Left lung (tissue), 10 donors: ENCODE data around the gene MGRN1. TPM values are rescaled to one million over a fixed set of nuclear protein-coding genes. Genes with fewer than 3 reads are reported as not detected.

Source experiments
- ATAC-seq: fragments of 200-7000 bp; cut with Tn5 transposase; one replicate; pipeline ENCODE4 v1.9.1; 2020; ENCODE audit warnings: moderate library complexity
- DNase-seq, 4 donors: peaks; one replicate each; pipeline ENCODE4 v3.0.0-alpha.2; 2013 to 2020
- H3K27ac ChIP-seq, 2 donors: fragments of 200-600 bp; sonication (generic) in 1 of 2; one replicate each; pipeline versions ENCODE4 v1.5.0 to v1.8.0; 2020 to 2021
- H3K27me3 ChIP-seq, 2 donors: fragments of 200-600 bp; sonication (generic) in 1 of 2; one replicate each; pipeline versions ENCODE4 v1.5.0 to v1.8.0; 2020 to 2021
- H3K36me3 ChIP-seq, 2 donors: fragments of 200-600 bp; sonication (generic) in 1 of 2; one replicate each; pipeline versions ENCODE4 v1.5.0 to v1.8.0; 2020 to 2021
- H3K4me1 ChIP-seq, 2 donors: fragments of 200-600 bp; one replicate each; pipeline ENCODE4 v1.8.0; 2021
- H3K4me3 ChIP-seq, 2 donors: fragments of 200-600 bp; sonication (generic) in 1 of 2; one replicate each; pipeline versions ENCODE4 v1.5.0 to v1.8.0; 2020 to 2021; ENCODE audit warnings: mild to moderate bottlenecking in 1 of 2
- H3K9me3 ChIP-seq, 2 donors: fragments of 200-600 bp; sonication (generic) in 1 of 2; one replicate each; pipeline versions ENCODE4 v1.5.0 to v1.8.0; 2020 to 2021
- CTCF ChIP-seq, 2 donors: fragments of 200-600 bp; sonication (generic) in 1 of 2; IDR thresholded peaks; one replicate each; pipeline versions ENCODE4 v1.5.0 to v1.8.0; 2021; ENCODE audit warnings: antibody characterized with exemption in 2 of 2
- intact Hi-C, 2 donors: fragments of 100-400 bp; cut with DNase I; formaldehyde crosslinking; loops; one replicate each; pipeline versions ENCODE4 v1.11.2 to v1.14.2; 2022
- polyA plus RNA-seq, 6 donors: library from polyadenylated mRNA; unstranded; fragments of 120-200 nt; gene quantifications; one replicate each; pipeline ENCODE4 v1.2.1, GENCODE V29; 2013; ENCODE audit not compliant: insufficient read length in 6 of 6
- total RNA-seq, 2 donors: library from RNA; stranded (reverse); fragmentation: NEBNext Ultra II Directional; extraction: Animal tissue kit (Norgen Biotek cat#: 25700); gene quantifications; one replicate each; pipeline ENCODE4 v1.2.1, GENCODE V29; 2021
- donor health status: DM: no; HTN: yes; CAD: no.
- donor health status: DM: no; HTN: no; CAD: no.

The MGRN1 gene
- total and polyA plus RNA-seq, 8 donors = 56.9 to 98.1 (median 69.4) TPM

DNA sequence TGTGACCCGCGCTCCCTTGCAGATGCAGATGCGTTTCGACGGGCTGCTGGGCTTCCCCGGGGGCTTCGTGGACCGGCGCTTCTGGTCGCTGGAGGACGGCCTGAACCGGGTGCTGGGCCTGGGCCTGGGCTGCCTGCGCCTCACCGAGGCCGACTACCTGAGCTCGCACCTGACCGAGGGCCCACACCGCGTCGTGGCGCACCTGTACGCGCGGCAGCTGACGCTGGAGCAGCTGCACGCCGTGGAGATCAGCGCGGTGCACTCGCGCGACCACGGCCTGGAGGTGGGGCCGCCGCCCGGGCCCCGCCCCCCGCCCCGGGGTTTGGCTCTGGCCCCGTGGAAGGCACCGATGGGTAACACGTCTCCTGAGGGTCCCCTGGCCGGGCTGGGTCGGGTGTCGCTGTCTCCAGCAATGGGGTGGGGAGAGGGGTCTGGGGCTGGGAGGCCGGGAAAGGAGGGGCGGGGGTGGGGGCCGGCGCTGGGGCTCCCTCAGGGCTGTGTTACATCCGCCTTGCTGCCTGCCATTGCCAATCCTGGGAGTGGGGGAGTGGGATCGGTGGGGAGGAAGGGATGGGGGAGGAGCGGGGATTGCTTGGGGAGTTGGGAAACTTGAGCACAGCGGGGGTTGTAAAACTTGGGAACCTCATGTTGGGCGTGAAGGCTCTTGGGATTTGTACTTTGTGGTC, 69.5 kb downstream of the MGRN1 start:
- peaks cover 12 to 39% of the 10 kb centered on the region in 2 donors for H3K4me1 ChIP-seq
- no peak for TF ChIP-seq CTCF (IDR thresholded peaks at IDR 0.05)
- intact Hi-C loops = no loop called here
- no peaks in the 10 kb centered on the region for H3K9me3 ChIP-seq
- peak overlapping the region; percentile 65 to 86 for H3K27ac ChIP-seq
- H3K4me3 ChIP-seq = peak overlapping the region; percentile 89 to 99
- ATAC-seq = peak; percentile 36
- DNase-seq = peak in 3 of 4 donors; percentile 10 to 85 (median 63)
- H3K36me3 ChIP-seq = peaks cover 0 to 58% of the 10 kb centered on the region in 2 donors
- no peaks in the 10 kb centered on the region for H3K27me3 ChIP-seq

DNA sequence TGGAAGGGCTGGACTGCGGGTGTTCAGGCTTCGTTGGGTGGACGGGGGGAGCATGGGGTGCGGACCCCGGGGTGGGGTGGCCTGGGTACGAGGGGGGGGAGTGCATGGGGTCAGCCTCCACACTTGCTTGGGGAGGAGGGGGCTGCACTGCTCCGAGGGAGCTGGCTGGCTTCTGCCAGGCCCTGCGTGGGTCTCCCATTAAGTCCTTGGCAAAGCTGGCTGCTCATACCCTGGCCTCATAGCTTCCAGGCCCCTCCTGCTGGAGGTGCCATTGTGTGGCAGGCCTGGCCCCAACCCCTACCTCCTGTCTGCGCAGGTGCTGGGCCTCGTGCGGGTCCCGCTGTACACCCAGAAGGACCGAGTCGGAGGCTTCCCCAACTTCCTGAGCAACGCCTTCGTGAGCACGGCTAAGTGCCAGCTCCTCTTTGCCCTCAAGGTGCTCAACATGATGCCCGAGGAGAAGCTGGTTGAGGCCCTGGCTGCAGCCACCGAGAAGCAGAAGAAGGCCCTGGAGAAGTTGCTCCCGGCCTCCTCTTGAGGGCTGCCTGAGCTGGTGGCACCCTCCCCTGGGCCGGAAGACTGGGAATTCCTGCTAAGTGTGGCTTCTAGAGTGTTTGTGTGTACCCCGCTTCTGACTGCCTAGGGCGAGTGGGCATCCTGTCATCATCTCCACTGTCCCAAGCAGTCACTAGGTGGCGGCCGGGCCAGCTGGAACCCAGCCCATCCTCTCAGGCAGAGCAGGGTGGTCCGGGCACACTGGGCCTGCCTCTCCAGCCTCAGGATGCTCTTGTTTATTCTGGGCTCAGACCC, 70.2 kb downstream of the MGRN1 start:
- intact Hi-C loops = no loop called here
- peaks cover 12 to 37% of the 10 kb centered on the region in 2 donors for H3K4me1 ChIP-seq
- H3K36me3 ChIP-seq = peaks cover 0 to 58% of the 10 kb centered on the region in 2 donors
- ATAC-seq = no peak
- no peak for DNase-seq
- peak overlapping the region; percentile 89 to 99 for H3K4me3 ChIP-seq
- peak overlapping the region in 1 of 2 donors; percentile 8 for H3K27ac ChIP-seq
- H3K27me3 ChIP-seq = no peaks in the 10 kb centered on the region
- no peaks in the 10 kb centered on the region for H3K9me3 ChIP-seq
- no peak for TF ChIP-seq CTCF (IDR thresholded peaks at IDR 0.05)

DNA sequence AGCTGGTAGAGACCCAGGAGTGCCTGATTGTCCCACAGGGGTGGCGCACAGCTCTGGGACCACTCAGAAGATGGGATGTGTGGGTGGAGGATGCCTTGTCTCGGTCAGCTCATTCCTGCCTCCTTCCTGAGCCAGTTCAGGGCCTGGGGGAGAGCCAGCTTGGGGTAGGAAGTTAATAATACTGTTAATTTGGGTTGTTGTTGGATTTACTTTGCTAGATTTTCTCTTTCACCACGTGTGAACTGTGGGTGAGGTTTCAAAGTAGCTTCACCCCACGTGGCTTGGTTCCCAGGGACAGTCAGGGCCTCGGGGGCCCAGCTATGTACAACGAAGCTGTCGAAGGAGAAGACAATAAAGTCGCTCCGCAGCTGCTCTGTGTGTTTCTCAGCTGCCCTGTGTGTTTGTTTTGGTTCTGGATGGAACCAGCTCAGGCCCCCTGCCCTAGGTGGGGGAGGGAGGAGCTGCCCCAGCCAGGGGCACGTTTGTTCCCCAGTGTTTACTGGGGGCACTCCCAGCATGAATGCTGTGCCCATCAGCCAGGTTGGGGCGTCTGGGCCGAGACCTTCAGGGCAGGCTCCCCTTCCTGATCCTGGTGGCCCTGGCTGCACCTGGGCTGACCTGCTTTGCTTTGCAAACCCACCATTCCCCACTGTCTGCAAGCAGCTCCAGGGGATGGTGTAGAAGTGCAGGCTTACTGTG, 71.0 kb downstream of the MGRN1 start:
- H3K27ac ChIP-seq = no peak overlapping the region
- H3K36me3 ChIP-seq = peaks cover 0 to 60% of the 10 kb centered on the region in 2 donors
- no peak for DNase-seq
- intact Hi-C loops = no loop called here
- H3K4me3 ChIP-seq = peak overlapping the region in 1 of 2 donors; percentile 99
- no peak for TF ChIP-seq CTCF (IDR thresholded peaks at IDR 0.05)
- ATAC-seq = no peak
- H3K9me3 ChIP-seq = no peaks in the 10 kb centered on the region
- H3K4me1 ChIP-seq = peaks cover 12 to 30% of the 10 kb centered on the region in 2 donors
- no peaks in the 10 kb centered on the region for H3K27me3 ChIP-seq

DNA sequence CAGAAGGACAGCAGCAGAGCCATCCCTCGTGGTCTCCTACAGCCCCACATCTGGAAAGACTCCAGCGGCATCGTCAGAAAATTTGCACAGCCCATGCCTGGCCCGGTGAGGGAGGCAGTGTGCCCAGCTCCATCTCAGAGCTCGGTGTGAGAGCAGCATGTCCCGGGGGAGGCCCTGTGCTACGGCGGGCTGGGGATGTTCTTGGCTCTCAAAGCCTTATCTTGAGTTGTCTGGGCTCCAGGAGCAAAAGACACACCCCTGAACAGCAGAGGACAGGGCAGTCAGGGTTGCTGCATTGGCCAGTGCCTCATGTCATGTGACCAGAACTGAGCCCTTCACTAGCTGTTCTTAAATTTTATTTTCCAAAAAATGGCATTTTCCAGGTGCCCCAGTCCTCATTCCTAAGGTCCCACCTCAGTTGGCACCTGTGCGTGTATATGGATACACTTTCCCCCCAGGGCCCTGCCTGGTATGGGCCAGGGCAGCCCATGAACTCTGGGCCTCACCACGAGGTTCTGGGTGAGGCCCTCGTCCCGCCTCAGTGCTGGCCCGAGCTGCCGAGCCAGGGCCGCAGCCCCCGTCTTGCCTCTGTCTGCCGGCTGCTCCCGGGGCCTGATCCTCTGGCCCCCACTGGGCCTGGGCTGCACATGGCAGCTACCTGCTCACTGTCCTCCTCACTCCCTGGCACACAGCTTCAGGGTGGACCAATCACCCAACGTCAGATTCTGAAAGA, 71.7 kb downstream of the MGRN1 start:
- Histone ChIP-seq H3K4me1 (peaks cover 12 to 23% of the 10 kb centered on the region in 2 donors), H3K9me3 (no peaks in the 10 kb centered on the region), H3K4me3 (no peak overlapping the region), H3K36me3 (peaks cover 0 to 67% of the 10 kb centered on the region in 2 donors), H3K27me3 (no peaks in the 10 kb centered on the region), H3K27ac (no peak overlapping the region)
- ATAC-seq (no peak), DNase-seq (no peak)
- intact Hi-C loops = no loop called here
- TF ChIP-seq CTCF (IDR thresholded peaks at IDR 0.05) = no peak
